Activated T-cell treated with anti-CD3 and anti-CD28 coated beads, Interleukin-2, amount 50 U/mL, for 1 hour (primary cell): Measurements from ENCODE around the gene PKD1.
"Not testable (repeated sequence)": the region's sequence is repeated elsewhere in the genome, so short reads cannot be mapped to it uniquely, and the experiment has no call there.

ENCODE experiments used
- DNase-seq: peaks from one replicate; pipeline ENCODE4 v3.0.0-alpha.2; 2020

The PKD1 gene

DNA sequence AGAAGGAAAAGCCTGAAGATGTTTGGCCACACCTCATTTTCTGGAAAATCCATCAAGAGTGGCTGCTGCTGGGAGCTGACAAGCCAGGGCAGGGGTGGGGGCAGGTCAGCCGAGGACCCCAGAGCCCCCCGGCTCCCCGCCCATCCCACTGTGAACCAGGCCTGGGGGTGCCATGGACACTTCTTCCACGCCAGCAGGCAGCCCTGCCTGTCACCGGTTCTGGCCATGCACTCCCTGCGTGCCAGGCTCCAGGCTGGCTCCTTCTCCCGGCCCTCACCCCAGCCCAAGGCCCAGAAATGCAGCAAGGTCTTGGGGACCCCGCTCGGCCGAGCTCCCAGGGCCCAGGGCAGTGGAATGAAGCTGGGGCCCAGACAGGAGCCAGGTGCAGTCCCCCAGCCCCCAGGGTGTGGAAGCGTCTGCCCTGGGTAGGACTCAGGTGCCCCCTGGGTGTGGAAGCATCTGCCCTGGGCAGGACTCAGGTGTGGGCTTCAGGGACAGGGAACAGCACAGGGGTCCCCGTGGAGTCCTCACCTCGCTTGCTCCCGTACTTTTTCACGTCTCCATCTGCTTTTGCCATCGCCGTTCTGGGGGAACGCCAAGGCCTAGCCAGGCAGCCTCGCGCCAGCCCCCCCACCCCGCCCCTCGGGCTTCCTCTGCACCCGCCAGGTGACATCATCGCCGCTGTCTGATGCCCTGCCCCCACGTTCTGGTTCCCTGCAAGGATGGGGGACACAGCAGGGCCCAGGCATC is 12.6 kb downstream of the PKD1 start:
- DNase-seq, result not testable (repeated sequence)

DNA sequence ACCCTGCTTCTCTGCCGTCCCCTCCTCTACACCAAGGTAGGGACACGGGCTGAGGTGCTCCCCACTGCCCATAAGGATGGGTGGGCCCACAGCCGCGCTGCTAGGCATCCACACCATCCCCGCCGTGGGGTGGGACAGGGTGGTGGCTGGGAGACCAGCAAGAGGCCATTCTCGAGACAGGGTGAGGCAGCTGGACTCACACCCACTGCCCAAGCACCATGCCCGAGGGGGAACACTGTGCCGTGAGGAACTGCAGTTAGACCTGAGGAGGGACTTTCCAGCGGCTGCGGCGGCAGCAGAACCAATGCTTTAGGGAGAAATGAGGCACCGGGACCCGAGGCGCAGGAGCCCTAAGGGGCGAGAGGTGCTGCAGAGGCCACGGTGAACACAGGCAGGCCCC is 13.3 kb downstream of the PKD1 start:
- DNase-seq, result no peak

DNA sequence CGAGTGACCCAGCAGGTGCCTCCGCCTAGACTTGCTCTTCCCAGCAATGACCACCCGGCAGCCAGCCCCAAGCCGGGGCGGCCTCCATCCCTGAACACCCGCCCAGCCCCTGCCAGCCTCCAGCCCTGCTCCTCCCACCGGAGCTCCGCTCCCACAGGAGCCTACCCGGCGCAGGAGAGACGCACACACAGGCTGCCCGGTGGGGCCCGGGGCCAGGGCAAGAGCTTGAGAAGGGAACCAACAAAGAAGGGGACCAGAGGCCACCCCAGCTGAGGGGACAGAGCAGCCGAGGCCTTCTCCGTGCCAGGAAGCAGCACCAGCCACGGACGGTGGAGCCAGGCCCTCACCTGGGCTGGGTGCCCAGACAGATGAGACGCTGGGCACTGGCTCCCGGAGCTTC is 13.8 kb downstream of the PKD1 start:
- no peak for DNase-seq

DNA sequence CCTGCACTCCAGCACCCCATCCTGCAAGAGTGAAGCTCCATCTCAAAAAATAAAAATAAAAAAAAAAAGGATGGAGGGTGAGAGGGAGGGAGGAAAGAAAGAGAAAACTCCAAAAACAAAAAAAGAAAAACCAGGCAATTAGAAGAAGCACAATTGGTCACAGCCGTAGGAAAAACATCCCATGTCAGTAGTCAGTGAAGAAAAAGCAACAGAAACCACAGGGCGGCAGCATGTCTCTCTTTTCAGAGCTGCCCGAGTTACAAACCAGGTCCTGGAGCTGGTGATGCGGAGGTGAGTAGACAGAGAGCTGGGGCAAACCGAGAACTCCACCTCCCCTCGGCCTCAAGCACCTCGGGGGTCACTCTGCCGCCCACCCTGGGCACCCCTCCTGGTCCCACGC is 14.4 kb downstream of the PKD1 start:
- DNase-seq, result not testable (repeated sequence)

DNA sequence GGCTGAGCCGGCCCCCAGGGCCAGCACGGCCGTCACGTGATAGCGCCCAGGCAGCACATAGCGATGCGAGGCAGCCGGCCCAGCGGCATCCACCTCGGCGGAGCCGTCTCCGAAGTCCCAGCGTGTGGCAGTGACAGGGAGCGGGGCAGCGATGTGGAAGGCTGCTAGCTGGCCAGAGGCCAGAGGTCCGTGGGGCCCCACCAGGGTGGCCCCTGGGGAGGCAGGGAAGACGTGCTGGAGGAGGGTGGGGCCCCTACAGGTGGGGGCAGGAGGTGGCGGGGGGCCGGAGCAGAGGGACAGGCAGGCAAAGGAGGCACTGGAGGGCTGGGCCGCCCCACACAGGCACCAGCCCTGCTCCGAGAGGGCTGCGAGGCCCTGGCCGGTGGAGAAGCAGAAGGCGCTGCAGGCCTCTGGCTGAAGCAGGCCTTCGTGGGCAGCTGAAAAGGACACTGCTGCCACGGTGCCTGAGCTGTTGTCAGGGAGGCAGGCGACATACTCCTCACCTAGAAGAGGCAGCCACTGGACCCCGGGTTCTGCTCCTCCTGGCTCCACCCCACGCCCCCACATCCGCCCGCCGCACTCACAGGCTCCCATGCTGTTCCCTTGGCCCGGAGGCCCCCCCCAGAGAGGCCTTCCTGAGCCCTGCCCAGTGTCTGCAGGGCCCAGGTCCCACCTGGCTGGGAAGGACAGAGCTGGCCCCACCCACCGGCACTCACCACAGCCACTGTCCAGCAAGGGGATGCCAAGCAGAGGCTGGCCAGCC is 17.6 kb downstream of the PKD1 start:
- not testable (repeated sequence) for DNase-seq

DNA sequence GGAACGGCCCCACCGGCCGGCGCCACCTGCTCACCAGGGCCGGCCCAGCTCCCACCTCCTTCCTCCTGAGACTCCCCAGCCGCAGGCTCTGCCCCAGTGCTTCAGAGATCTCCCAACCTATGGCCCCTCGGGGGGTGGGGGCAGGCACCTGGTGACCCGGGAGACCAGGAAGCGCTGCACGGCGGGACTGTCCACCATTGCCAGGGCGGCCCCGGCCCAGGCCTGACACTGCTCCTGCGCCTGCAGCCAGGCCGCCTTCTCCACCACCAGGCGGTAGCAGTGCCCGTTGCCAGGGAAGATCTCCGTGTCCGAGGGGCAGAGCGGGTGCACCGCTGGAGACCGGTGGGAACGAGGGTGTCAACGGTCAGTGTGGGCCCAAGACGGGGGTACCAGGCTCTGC is 18.4 kb downstream of the PKD1 start:
- not testable (repeated sequence) for DNase-seq

DNA sequence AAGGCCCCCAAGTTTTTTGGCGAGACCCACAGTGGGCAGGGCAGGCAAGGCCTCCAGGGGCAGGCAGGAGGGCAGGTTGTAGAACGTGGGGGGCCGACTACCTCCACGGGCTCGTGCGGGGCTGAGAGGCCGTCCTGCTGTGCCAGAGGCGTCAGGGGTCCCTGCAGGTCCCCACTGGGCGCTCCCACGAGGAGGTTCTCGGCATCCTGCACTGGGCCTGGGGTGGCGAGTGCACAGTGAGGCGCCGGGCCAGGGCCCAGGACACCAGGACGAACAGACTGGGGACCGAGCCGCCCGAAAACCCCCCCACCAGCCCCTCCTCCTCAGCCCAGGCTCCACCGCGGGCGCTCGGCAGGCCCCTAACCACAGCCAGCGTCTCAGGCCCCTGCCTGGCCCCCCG is 19.3 kb downstream of the PKD1 start:
- DNase-seq, result not testable (repeated sequence)

DNA sequence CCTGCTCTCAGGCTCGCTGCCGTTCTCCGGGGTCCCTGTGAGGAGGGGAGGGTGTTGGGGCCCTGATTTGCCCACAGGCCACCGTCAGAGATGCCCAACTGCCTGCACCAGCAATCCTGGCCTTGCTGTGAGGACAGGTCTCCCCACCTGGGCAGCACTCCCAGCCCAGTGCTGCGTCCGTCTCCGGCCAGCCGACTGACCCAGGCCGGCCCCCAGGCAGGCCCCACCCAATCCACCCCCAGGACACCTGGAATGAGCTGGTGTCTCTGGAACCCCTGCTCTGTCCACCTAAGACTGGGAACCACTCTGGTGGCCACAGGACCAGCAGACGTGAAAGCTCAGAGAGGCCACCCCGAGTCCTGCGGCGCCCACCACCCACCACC is 20.1 kb downstream of the PKD1 start:
- DNase-seq, result no peak

DNA sequence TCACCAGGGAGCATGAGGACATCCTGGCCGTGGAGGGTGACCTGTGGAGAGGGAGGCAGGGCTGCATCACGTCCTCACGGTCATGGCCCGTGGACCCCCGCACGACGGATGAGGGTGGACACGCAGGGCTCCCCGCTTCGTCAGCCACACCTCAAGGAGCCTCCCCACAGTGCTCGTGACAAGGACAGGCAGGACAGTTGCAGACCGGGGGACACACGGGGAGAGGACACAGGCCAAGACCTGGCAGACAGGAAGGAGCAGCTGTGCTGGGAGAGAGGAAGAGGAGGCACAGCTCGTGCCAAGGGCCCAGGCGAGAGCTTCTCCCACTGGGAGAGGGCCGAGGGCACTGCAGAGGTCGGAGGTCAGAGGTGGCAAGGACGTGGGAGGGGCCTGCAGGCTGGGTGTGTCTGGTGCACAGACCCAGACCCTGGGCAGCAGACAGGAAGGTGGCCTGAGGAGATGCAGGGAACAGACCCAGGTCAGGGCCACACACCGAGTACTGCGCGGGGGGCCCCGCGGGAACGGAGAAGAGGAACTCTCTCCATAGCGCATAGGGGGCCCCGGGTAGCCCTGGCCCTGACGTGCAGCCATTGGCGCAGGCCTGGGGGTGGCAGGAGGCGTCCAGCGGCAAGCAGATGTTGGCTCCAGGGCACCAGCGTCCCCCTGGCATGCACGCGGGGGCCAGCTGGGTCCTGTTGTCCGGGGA is 20.7 kb downstream of the PKD1 start:
- DNase-seq, result not testable (repeated sequence)

DNA sequence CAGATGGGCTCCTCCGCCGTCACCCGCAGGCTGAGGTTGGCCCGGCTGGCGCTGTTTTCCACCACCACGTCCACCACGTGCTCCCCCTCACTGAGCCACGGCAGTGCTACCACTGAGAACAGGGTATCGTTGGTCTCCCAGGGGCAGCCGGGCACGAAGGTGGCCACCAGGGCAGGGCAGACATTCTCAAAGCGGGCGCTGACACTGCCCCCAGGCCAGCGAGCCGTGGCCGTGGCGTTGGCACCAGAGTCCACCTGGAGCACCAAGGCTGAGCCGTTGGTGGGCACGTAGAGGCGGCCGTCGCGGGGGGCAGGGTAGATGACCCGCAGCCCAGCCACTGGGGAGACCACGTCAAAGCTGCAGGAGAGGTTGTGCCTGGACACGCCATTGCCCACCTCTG is 21.5 kb downstream of the PKD1 start:
- DNase-seq, result not testable (repeated sequence)

DNA sequence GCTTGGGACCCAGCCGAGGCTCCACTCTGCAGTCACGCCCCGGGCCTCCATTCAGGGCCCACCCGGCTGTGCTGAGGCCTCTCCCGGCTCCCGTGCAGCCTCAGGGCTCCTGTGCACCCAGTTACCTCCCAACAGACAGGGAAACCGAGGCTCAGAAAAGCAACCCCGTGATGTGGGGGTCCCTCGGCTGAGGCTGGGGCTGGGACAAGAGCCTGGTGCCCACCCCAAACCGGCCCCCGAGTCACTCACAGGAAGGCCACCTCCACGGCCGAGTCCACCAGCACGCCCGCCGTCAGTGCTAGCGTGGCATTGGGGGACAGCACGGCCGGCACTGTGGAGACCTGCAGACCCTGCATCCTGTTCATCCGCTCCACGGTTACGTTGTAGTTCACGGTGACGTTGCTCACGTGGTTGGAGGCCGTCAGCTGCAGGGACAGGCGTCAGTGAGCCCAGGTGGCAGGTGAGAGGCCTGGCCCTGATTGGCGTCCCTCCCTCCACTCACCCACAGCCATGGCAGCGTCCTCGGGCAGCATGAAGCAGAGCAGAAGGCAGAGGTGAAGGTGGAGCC is 23.1 kb downstream of the PKD1 start:
- not testable (repeated sequence) for DNase-seq

DNA sequence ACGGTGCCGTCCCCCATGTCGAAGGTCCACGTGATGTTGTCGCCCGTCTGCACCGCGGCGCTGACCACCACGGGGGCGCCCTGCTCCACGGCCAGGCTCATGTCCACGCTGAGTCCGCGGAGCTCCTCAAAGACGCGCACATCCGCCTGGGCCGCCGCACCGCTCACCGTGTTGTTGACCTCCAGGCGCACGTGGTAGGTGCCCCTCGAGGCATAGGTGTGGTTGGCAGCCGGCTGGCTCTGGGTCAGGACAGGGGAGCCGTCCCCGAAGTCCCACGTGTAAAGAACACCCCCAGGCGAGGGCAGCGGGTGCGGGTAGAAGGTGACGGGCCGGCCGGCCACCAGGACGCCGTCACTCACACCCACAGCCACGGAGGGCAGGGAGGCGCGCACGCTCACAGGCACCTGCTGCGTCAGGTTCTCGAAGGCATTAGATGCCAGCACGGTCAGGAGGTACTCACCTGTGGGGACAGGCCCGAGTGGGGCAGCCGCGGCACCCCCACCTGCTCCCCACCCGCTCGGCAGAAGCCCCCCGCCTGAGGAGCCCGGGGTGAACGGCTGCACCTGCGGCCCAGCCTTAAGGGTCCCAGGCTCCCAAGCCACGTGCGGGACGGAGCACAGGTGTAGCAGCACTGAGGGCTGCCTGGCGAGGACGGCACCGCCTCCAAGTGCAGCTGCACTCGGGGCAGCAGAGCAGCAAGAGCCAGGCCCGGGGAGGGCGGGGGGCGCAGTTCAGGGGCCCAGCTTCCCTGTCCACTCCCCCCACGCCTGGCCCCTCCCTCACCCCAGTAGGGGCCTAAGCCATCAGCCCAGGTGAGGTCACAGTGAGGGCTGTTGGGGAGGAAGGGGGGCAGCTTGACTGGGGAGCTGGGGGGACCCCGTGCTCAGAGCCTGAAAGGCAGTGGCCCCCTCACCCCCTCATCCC is 24.0 kb downstream of the PKD1 start:
- not testable (repeated sequence) for DNase-seq

DNA sequence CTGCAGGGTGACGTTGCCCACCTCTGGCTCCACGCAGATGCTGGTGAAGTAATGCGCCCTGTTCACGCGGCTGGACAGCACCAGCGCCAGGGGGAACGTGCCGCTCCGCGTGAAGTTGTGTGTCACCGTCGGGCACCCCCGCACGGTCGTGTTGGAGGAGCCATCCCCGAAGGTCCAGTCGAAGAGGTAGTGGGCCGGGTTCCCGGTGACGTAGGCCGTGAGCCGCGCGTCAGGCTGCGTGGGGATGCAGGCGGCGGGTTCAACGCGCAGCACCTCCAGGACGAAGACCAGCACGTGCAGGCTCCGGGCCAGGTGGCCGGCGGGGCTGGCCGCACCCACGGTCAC is 24.7 kb downstream of the PKD1 start:
- not testable (repeated sequence) for DNase-seq

DNA sequence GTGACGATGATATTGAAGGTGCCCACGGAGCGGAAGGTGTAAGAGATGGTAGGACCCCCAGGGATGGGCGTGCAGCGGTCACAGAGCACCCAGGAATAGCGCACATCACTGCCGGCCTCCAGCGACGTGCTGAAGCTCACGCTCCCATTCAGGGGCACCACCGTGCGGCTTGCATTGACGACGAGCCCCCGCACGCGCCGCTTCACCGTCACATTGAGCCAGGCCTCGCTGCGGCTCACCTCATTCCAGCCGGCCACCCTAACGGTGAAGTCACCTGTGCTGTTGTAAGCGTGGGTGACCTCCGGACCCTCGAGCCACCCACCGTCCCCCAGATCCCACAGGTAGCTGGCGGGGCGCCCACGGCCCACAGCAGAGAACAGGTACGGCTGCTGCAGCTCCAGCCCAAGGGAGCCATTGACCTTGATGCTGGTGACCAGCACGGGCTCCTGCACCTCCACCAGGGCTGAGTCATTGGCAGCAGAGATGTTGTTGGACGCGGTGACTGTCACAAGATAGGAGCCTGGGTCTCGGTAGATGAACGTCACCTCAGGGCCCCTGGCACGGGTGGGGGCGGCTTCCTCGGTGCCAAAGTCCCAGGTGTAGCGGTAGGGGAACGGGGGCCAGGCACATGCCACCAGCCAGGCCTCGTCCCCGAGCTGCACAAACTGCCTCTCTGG is 25.2 kb downstream of the PKD1 start:
- DNase-seq, result not testable (repeated sequence)

DNA sequence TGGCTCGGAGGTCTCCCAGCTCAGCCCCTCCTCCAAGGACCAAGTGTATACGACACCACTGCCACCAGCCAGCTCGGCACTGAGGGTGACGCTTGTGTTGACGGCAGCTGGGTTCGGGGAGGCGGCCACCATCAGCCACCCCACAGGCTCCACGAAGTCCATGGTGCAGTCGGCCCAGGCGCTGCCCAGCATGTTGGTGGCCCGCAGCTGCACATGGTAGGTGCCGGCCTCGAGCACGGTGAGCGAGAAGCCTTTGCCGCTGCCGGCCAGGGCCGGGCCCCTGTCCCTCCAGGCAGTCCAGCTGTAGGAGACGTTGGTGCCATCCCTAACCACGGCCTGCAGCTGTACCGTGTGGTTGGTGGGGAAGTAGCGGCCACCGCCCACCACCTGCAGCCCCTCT is 25.8 kb downstream of the PKD1 start:
- not testable (repeated sequence) for DNase-seq

DNA sequence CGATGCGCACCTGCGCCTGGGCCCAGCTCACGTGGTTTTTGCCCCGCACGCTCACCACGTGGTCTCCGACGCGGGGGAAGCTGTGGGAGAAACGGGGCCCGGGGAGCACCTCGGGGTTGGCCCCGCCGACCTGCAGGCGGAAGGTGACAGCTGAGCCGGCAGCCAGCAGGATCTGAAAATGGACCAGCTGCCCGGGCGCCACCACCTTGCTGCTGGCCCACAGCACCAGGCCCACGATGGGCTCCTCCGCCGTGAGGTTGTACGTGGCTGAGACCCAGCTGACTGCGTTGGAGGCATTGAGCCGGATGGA is 26.5 kb downstream of the PKD1 start:
- not testable (repeated sequence) for DNase-seq

DNA sequence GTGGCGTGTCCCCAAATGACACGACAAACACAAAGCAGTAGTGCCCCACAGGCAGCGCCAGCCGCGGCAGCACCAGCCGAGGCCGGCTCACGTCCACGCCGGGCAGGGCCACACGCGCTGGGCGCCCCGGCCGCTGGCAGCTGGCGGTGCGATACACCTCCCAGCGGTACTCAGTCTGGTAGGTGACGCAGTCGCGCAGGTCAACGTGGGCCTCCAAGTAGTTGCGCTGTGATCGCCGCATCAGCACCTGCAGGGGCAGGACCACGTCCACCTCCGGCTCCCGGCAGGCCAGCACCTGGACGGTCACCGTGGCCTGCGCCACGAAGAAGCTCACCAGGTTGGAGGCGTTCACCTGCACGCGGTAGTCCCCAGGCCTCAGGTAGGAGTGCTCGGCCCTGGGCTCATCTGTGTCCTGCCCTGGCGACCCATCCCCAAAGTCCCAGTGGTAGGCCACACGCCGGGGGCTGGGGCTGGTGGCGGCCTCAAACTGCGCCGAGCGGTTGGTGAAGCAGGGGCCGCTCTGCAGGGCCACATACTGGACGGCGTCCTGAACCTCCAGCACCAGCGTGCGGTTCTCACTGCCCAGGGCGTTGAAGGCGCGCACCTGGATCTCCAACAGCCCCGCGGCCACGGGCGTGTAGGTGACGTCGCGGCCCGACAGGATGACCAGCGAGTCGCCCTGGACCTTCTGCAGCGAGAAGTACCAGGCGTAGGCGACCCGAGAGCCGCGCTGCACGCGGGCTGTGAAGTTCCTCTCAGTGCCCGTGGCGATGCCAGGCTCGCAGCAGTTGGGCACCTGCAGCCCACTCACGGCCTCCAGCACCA is 27.0 kb downstream of the PKD1 start:
- DNase-seq, result not testable (repeated sequence)

DNA sequence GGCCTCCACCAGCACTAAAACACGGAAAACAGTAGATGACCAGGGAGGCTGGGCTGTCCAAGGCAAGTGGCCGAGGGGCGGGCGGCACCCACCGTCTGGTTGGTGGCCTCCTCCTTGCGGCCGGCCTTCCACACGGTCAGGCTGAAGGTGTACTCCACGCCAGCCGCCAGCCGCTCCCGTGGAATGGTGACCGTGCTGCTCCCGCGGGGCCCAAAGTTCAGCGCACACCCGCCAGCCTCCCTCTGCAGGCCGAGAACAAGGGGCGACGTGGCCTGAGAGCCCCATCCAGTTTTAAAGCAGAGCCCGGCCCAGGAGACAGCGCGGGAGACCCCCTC is 27.9 kb downstream of the PKD1 start:
- not testable (repeated sequence) for DNase-seq

DNA sequence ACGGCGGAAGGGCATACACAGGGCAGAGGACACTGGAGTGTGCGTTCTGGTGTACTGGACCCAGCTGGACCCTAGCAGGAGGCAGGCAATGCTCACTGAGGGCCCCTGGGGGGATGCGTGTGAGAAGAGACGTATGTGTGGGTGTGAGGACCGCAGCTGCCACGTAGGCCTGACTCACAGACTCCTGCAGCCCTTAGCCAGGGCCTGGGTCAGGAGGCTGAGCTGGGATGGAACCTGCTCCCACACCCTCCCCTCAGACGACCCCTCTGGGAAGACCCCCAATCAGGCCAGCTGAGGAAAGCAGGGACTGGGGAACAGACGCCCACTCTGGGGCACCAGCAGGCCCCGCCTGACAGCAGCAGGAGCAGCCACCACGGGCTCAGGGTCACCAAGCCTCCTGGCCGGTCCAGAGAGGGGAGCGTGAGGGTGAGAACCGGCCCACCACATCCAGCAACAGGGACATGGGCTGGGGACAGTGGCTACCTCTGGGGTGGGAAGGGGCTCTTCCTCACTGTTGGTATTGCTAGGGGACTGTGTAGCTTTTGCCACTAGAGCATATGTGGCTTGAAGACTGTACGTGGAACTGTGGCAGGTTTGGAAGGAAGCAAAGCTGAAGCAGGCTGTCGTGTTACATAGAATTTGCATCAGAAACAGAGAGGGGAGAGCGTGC is 28.4 kb downstream of the PKD1 start:
- DNase-seq, result not testable (repeated sequence)

DNA sequence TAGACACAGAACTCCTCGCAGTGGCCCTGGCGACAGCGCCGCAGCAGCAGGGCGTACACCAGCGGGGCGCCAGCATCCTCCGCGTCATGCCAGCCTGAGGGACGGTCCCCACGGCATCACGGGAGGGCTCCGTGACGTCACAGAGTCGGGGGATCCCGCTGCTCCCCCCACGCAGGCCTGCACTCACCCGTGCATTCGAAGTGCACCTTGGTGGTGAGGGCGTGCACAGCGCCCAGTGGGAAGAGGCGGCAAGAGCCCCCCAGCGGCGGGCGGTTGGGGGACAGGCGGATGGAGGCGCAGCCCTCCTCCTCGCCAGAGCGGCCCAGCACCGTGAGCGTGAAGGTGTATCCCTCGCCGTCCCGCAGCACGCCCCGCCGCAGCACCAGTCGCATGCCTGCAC is 29.5 kb downstream of the PKD1 start:
- not testable (repeated sequence) for DNase-seq

DNA sequence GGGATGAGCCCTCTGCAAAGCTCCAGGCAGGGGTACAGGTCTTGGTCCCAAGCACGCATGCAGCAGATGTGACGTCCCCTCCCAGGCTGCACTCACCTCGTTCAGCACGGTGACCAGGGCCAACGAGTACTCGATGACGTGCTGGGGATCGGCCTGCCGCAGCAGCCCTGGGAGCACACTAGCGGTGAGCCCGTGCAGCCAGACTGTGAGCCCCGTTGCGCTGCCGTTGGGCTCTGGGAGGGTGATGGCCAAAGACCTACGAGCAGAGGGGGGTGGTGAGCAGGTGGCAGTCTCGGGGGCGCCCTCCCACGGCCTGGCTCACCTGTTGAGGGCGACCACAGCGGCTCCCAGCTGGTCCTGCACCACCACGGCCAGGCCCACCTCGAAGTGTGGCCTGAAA is 29.9 kb downstream of the PKD1 start:
- not testable (repeated sequence) for DNase-seq
